NB4 (cell line): Measurements from ENCODE around the gene JMJD8.

ENCODE experiments used
- CTCF ChIP-seq: IDR thresholded peaks from one replicate; pipeline ENCODE4 v1.5.1; 2012; ENCODE audit warnings: low read depth, low read length
- MAX ChIP-seq: IDR thresholded peaks from 2 replicates; pipeline ENCODE4 v1.6.1; 2011; ENCODE audit warnings: low read depth, low read length
- MYC ChIP-seq: IDR thresholded peaks from 2 replicates; pipeline ENCODE4 v1.6.1; 2011; ENCODE audit warnings: low read depth, low read length
- POLR2A ChIP-seq: IDR thresholded peaks from 2 replicates; pipeline ENCODE4 v1.6.1; 2011; ENCODE audit warnings: mild to moderate bottlenecking; ENCODE audit not compliant: insufficient read length; ENCODE audit errors: extremely low read depth

- TF ChIP-seq CTCF (no peak), POLR2A (no peak), MYC (no peak), MAX (no peak)
Observed at GRCh38 chr16:668519-669171, 15.5 kb downstream of the JMJD8 start.
